Liver (tissue), 3 donors: ENCODE measurements around the gene ITGAE.

Experiments
- FOXA1 ChIP-seq: IDR thresholded peaks from 2 replicates; pipeline ENCODE4 v1.6.1; 2016; ENCODE audit warnings: antibody characterized with exemption
- FOXA2 ChIP-seq: IDR thresholded peaks from 2 replicates; pipeline ENCODE4 v1.6.1; 2016; ENCODE audit warnings: antibody characterized with exemption
- GABPA ChIP-seq, 2 donors: IDR thresholded peaks in 1 of 2; conservative IDR thresholded peaks in 1 of 2; 2 replicates each; pipeline ENCODE4 v1.6.1; 2016; ENCODE audit warnings: antibody characterized with exemption in 2 of 2, mild to moderate bottlenecking in 1 of 2, moderate library complexity in 1 of 2
- HNF4G ChIP-seq: IDR thresholded peaks from 2 replicates; pipeline ENCODE4 v1.6.1; 2016; ENCODE audit warnings: antibody characterized with exemption
- JUND ChIP-seq, 2 donors: IDR thresholded peaks; 2 replicates each; pipeline ENCODE4 v1.6.1; 2016; ENCODE audit warnings: antibody characterized with exemption in 2 of 2
- RAD21 ChIP-seq, 2 donors: IDR thresholded peaks; 2 replicates each; pipeline ENCODE4 v1.6.1; 2016; ENCODE audit warnings: antibody characterized with exemption in 2 of 2, mild to moderate bottlenecking in 2 of 2
- RXRA ChIP-seq, 2 donors: IDR thresholded peaks; 2 replicates each; pipeline ENCODE4 v1.6.1; 2017 to 2018; ENCODE audit warnings: antibody characterized with exemption in 2 of 2, mild to moderate bottlenecking in 1 of 2
- SP1 ChIP-seq: IDR thresholded peaks from 2 replicates; pipeline ENCODE4 v1.6.1; 2018; ENCODE audit warnings: antibody characterized with exemption, mild to moderate bottlenecking
- TAF1 ChIP-seq: conservative IDR thresholded peaks from 2 replicates; pipeline ENCODE4 v1.6.1; 2016; ENCODE audit warnings: antibody characterized with exemption, mild to moderate bottlenecking
- YY1 ChIP-seq: IDR thresholded peaks from 2 replicates; pipeline ENCODE4 v1.6.1; 2016; ENCODE audit warnings: antibody characterized with exemption, mild to moderate bottlenecking
- TF ChIP-seq, protein P1 (sequence below): fragments of 150-350 bp; IDR thresholded peaks from 2 replicates; pipeline ENCODE4 v1.5.1; 2017; ENCODE audit warnings: improper control_type of control experiment, low read depth, low read length; ENCODE audit not compliant: missing input control
- TF ChIP-seq, protein P2 (sequence below): IDR thresholded peaks from 2 replicates; pipeline ENCODE4 v1.6.1; 2016; ENCODE audit warnings: antibody characterized with exemption
- TF ChIP-seq, protein P3 (sequence below): IDR thresholded peaks from 2 replicates; pipeline ENCODE4 v1.6.1; 2016; ENCODE audit warnings: antibody characterized with exemption
- TF ChIP-seq, protein P4 (sequence below): IDR thresholded peaks from 2 replicates; pipeline ENCODE4 v1.6.1; 2016; ENCODE audit warnings: antibody characterized with exemption, mild to moderate bottlenecking
- donor health status: healthy.
- donor health status: healthy.

DNA sequence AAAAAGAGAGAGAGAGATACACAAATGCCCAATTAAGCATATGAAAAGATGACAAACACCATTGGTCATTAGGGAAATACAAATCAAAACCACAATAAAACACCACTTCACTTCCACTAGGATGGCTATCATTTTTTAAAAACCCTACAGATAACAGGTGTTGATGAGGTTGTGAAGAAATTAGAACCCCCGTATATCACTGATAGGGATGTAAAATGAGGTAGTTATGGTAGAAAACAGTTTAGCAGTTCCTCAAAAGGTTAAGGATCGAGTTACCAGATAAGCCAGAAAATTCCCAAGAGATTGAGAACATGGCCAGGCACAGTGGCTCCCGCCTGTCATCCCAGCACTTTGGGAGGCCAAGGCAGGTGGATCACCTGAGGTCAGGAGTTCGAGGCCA, 107.8 kb downstream of the ITGAE start:
- no peak for TF ChIP-seq HNF4G
- no peak for TF ChIP-seq FOXA1
- TF ChIP-seq, protein P1, sequence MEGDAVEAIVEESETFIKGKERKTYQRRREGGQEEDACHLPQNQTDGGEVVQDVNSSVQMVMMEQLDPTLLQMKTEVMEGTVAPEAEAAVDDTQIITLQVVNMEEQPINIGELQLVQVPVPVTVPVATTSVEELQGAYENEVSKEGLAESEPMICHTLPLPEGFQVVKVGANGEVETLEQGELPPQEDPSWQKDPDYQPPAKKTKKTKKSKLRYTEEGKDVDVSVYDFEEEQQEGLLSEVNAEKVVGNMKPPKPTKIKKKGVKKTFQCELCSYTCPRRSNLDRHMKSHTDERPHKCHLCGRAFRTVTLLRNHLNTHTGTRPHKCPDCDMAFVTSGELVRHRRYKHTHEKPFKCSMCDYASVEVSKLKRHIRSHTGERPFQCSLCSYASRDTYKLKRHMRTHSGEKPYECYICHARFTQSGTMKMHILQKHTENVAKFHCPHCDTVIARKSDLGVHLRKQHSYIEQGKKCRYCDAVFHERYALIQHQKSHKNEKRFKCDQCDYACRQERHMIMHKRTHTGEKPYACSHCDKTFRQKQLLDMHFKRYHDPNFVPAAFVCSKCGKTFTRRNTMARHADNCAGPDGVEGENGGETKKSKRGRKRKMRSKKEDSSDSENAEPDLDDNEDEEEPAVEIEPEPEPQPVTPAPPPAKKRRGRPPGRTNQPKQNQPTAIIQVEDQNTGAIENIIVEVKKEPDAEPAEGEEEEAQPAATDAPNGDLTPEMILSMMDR: no peak
- TF ChIP-seq RXRA (IDR thresholded peaks at IDR 0.05): no peak
- TF ChIP-seq SP1: no peak
- TF ChIP-seq, protein P2, sequence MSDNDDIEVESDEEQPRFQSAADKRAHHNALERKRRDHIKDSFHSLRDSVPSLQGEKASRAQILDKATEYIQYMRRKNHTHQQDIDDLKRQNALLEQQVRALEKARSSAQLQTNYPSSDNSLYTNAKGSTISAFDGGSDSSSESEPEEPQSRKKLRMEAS: no peak
- no peak for TF ChIP-seq FOXA2
- TF ChIP-seq, protein P3, sequence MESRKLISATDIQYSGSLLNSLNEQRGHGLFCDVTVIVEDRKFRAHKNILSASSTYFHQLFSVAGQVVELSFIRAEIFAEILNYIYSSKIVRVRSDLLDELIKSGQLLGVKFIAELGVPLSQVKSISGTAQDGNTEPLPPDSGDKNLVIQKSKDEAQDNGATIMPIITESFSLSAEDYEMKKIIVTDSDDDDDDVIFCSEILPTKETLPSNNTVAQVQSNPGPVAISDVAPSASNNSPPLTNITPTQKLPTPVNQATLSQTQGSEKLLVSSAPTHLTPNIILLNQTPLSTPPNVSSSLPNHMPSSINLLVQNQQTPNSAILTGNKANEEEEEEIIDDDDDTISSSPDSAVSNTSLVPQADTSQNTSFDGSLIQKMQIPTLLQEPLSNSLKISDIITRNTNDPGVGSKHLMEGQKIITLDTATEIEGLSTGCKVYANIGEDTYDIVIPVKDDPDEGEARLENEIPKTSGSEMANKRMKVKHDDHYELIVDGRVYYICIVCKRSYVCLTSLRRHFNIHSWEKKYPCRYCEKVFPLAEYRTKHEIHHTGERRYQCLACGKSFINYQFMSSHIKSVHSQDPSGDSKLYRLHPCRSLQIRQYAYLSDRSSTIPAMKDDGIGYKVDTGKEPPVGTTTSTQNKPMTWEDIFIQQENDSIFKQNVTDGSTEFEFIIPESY: no peak
- TF ChIP-seq GABPA (IDR thresholded peaks at IDR 0.05 in 1 of 2, conservative IDR thresholded peaks at IDR 0.05 in 1 of 2): no peak
- TF ChIP-seq YY1: no peak
- no peak for TF ChIP-seq TAF1
- TF ChIP-seq, protein P4, sequence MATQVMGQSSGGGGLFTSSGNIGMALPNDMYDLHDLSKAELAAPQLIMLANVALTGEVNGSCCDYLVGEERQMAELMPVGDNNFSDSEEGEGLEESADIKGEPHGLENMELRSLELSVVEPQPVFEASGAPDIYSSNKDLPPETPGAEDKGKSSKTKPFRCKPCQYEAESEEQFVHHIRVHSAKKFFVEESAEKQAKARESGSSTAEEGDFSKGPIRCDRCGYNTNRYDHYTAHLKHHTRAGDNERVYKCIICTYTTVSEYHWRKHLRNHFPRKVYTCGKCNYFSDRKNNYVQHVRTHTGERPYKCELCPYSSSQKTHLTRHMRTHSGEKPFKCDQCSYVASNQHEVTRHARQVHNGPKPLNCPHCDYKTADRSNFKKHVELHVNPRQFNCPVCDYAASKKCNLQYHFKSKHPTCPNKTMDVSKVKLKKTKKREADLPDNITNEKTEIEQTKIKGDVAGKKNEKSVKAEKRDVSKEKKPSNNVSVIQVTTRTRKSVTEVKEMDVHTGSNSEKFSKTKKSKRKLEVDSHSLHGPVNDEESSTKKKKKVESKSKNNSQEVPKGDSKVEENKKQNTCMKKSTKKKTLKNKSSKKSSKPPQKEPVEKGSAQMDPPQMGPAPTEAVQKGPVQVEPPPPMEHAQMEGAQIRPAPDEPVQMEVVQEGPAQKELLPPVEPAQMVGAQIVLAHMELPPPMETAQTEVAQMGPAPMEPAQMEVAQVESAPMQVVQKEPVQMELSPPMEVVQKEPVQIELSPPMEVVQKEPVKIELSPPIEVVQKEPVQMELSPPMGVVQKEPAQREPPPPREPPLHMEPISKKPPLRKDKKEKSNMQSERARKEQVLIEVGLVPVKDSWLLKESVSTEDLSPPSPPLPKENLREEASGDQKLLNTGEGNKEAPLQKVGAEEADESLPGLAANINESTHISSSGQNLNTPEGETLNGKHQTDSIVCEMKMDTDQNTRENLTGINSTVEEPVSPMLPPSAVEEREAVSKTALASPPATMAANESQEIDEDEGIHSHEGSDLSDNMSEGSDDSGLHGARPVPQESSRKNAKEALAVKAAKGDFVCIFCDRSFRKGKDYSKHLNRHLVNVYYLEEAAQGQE: no peak
- TF ChIP-seq RAD21 (IDR thresholded peaks at IDR 0.05): no peak
- TF ChIP-seq JUND (IDR thresholded peaks at IDR 0.05): no peak
